ENCODE data around the gene SRSF4. TPM values are rescaled to one million over a fixed set of nuclear protein-coding genes. Genes with fewer than 3 reads are reported as not detected.

SRSF4 gene
- polyA plus RNA-seq, 1 donor from 2014 or later = 59.7 TPM

DNA sequence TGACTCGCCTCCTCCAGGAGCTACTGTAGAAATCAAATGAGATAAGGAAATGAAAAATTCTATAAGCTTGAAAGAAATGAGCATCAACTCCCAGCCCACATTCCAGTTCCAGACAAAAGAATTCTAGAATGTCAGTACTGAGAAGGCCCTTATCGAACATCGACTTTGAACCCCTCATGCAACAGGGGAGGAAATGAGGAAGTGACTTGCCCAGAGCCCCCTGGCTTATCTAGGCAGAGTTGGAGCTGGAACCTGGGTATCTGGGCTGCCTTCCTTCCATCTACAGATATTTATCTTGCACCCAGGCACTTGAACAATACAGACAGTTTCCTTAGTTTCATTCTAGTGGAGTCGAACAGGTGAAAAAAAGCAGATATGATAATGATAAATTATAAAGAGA, 26.7 kb upstream of the SRSF4 start:
- Histone ChIP-seq H3K79me2 (replicated peaks; ENCODE audit: insufficient read depth, low read length) (no peaks in the 10 kb centered on the region), H3F3A (ENCODE audit: insufficient read depth, low read length, poor library complexity, severe bottlenecking) (no peaks in the 10 kb centered on the region), H4K20me1 (ENCODE audit: insufficient read depth) (no peaks in the 10 kb centered on the region), H2AFZ (ENCODE audit: low read depth, low read length) (no peak overlapping the region), H3K4me2 (ENCODE audit: low read length) (no peak overlapping the region), H3K27me3 (ENCODE audit: insufficient read depth, low read depth, low read length) (no peaks in the 10 kb centered on the region), H3K27ac (ENCODE audit: low read length) (no peak overlapping the region), H3K9me2 (ENCODE audit: insufficient read depth, low read length) (no peaks in the 10 kb centered on the region), H3K4me3 (ENCODE audit: low read length) (no peak overlapping the region), H3K9me3 (ENCODE audit: low read length) (no peaks in the 10 kb centered on the region), H3K9ac (ENCODE audit: low read length) (no peak overlapping the region), H3K36me3 (ENCODE audit: insufficient read depth, low read length) (no peaks in the 10 kb centered on the region)
- TF ChIP-seq MXI1 (conservative IDR thresholded peaks at IDR 0.05; ENCODE audit: poor library complexity, severe bottlenecking) (no peak), EZH2 (IDR thresholded peaks at IDR 0.05; ENCODE audit: borderline replicate concordance, insufficient read depth, low read length, poor library complexity, severe bottlenecking) (no peak), SMC3 (conservative IDR thresholded peaks at IDR 0.05; ENCODE audit: poor library complexity) (no peak), TAF1 (IDR thresholded peaks at IDR 0.05; ENCODE audit: low read depth) (no peak), EP300 (conservative IDR thresholded peaks at IDR 0.05; ENCODE audit: poor library complexity, severe bottlenecking) (no peak), POLR2AphosphoS5 (IDR thresholded peaks at IDR 0.05) (no peak), RAD21 (conservative IDR thresholded peaks at IDR 0.05) (no peak)
- TF ChIP-seq, protein P1, sequence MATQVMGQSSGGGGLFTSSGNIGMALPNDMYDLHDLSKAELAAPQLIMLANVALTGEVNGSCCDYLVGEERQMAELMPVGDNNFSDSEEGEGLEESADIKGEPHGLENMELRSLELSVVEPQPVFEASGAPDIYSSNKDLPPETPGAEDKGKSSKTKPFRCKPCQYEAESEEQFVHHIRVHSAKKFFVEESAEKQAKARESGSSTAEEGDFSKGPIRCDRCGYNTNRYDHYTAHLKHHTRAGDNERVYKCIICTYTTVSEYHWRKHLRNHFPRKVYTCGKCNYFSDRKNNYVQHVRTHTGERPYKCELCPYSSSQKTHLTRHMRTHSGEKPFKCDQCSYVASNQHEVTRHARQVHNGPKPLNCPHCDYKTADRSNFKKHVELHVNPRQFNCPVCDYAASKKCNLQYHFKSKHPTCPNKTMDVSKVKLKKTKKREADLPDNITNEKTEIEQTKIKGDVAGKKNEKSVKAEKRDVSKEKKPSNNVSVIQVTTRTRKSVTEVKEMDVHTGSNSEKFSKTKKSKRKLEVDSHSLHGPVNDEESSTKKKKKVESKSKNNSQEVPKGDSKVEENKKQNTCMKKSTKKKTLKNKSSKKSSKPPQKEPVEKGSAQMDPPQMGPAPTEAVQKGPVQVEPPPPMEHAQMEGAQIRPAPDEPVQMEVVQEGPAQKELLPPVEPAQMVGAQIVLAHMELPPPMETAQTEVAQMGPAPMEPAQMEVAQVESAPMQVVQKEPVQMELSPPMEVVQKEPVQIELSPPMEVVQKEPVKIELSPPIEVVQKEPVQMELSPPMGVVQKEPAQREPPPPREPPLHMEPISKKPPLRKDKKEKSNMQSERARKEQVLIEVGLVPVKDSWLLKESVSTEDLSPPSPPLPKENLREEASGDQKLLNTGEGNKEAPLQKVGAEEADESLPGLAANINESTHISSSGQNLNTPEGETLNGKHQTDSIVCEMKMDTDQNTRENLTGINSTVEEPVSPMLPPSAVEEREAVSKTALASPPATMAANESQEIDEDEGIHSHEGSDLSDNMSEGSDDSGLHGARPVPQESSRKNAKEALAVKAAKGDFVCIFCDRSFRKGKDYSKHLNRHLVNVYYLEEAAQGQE (IDR thresholded peaks at IDR 0.05; ENCODE audit: borderline replicate concordance) = no peak

DNA sequence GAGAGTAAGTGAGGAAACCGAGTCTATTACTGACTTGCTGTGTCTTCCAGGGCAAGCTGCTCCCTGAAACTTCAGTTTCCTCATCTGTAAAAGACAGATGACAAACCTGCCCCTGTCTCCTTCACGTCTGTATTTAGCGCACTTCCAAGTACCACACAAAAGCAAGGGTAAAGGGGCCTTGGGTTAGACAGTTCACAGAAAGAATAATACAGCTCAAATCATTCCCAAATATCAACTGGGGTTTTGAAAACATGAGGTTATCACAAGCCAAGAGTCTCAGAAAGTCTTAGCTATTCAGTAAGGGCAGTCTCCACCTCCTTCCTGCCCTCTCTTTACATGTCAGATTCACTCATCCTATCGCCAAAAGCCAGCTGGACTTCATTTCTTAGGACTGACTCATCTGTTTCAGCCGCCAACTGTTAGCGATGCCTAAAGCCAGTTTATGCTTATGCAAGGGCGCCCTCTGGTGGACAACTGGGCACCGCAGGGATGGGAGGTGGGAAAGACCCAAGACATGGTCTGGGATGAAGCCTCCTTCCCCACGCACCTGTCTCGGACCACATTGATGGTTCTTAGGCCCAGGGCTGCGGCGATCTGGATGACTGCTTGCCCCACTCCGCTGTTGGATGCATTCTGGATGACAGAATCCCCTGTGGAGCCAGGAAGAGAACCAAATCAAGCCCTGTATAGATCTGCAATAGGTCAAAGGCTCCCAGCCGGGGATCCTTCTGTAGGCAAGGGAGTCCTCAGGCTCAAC, 21.1 kb upstream of the SRSF4 start:
- no peaks in the 10 kb centered on the region for H4K20me1 ChIP-seq (ENCODE audit: insufficient read depth)
- H3K9me3 ChIP-seq (ENCODE audit: low read length) = no peaks in the 10 kb centered on the region
- H3K4me2 ChIP-seq (ENCODE audit: low read length) = no peak overlapping the region
- H3K27me3 ChIP-seq (ENCODE audit: insufficient read depth, low read depth, low read length) = no peaks in the 10 kb centered on the region
- no peaks in the 10 kb centered on the region for H3K79me2 ChIP-seq (replicated peaks; ENCODE audit: insufficient read depth, low read length)
- no peak overlapping the region for H3K9ac ChIP-seq (ENCODE audit: low read length)
- no peak overlapping the region for H2AFZ ChIP-seq (ENCODE audit: low read depth, low read length)
- no peaks in the 10 kb centered on the region for H3K9me2 ChIP-seq (ENCODE audit: insufficient read depth, low read length)
- H3K27ac ChIP-seq (ENCODE audit: low read length) = no peak overlapping the region
- H3K4me3 ChIP-seq (ENCODE audit: low read length) = no peak overlapping the region
- TF ChIP-seq RAD21 (conservative IDR thresholded peaks at IDR 0.05) = peak; percentile 95
- no peak for TF ChIP-seq MXI1 (conservative IDR thresholded peaks at IDR 0.05; ENCODE audit: poor library complexity, severe bottlenecking)
- peak; percentile 94 for TF ChIP-seq SMC3 (conservative IDR thresholded peaks at IDR 0.05; ENCODE audit: poor library complexity)
- TF ChIP-seq, protein P2, sequence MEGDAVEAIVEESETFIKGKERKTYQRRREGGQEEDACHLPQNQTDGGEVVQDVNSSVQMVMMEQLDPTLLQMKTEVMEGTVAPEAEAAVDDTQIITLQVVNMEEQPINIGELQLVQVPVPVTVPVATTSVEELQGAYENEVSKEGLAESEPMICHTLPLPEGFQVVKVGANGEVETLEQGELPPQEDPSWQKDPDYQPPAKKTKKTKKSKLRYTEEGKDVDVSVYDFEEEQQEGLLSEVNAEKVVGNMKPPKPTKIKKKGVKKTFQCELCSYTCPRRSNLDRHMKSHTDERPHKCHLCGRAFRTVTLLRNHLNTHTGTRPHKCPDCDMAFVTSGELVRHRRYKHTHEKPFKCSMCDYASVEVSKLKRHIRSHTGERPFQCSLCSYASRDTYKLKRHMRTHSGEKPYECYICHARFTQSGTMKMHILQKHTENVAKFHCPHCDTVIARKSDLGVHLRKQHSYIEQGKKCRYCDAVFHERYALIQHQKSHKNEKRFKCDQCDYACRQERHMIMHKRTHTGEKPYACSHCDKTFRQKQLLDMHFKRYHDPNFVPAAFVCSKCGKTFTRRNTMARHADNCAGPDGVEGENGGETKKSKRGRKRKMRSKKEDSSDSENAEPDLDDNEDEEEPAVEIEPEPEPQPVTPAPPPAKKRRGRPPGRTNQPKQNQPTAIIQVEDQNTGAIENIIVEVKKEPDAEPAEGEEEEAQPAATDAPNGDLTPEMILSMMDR (IDR thresholded peaks at IDR 0.05; ENCODE audit: poor library complexity, severe bottlenecking) = peak; percentile 95
- no peaks in the 10 kb centered on the region for H3K36me3 ChIP-seq (ENCODE audit: insufficient read depth, low read length)
- no peaks in the 10 kb centered on the region for H3F3A ChIP-seq (ENCODE audit: insufficient read depth, low read length, poor library complexity, severe bottlenecking)
